ENCODE results near the gene RRP12.
"Not testable (repeated sequence)": the region's sequence is repeated elsewhere in the genome, so short reads cannot be mapped to it uniquely, and the experiment has no call there.

Gene RRP12

GRCh38 chr10:97427571-97428179, 26.5 kb upstream of the RRP12 start:
- Histone ChIP-seq H3K27me3 (ENCODE audit: control insufficient read depth, insufficient read depth, low read length) (no peaks in the 10 kb centered on the region), H3K9ac (ENCODE audit: low read length) (no peak overlapping the region), H3K27ac (ENCODE audit: low read depth, low read length) (peak overlapping the region; percentile 40), H3K4me3 (ENCODE audit: low read length) (peak overlapping the region; percentile 80), H3K4me1 (ENCODE audit: control insufficient read depth, insufficient read depth, low read length) (peaks cover 10% of the 10 kb centered on the region), H3K36me3 (ENCODE audit: control insufficient read depth, insufficient read depth, low read length) (peaks cover 17% of the 10 kb centered on the region)

DNA sequence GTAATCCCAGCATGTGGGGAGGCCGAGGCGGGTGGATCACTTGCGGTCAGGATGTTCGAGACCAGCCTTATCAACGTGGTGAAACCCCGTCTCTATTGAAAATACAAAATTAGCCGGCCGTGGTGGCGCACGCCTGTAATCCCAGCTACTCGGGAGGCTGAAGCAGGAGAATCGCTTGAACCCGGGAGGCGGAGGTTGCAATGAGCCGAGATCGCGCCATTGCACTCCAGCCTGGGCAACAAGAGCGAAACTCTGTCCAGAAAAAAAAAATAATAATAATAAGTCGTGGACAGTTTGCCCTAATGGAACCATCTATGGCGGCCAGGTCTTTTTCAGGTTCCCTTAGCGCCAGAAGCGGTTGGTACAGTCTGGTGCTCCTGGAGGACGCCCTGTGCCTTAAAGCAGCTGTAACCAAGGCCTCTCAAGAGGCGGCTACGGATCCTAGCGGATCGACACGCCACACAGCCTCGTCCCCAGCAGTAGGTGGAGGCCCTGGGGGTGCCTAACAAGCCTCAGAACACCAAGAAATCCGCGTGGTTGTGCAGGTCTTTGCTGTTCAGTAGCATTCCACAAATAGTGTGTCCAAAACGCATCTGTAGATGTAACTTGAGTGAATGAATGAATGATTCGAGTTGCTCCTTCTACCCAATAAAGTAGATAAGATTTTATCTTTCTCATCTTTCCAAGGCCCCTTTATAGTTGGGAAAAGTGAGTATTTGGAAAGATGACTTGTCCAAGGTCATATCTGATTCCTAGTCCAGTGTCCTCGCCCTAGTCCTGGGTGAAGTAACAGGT, 25.8 kb upstream of the RRP12 start:
- peak overlapping the region; percentile 69 for H3K27ac ChIP-seq (ENCODE audit: low read depth, low read length)
- peak overlapping the region; percentile 80 for H3K4me3 ChIP-seq (ENCODE audit: low read length)
- H3K27me3 ChIP-seq (ENCODE audit: control insufficient read depth, insufficient read depth, low read length): no peaks in the 10 kb centered on the region
- peaks cover 17% of the 10 kb centered on the region for H3K36me3 ChIP-seq (ENCODE audit: control insufficient read depth, insufficient read depth, low read length)
- peak overlapping the region; percentile 84 for H3K9ac ChIP-seq (ENCODE audit: low read length)
- peaks cover 10% of the 10 kb centered on the region for H3K4me1 ChIP-seq (ENCODE audit: control insufficient read depth, insufficient read depth, low read length)

- Histone ChIP-seq H3K27me3 (ENCODE audit: control insufficient read depth, insufficient read depth, low read length) (no peaks in the 10 kb centered on the region), H3K4me1 (ENCODE audit: control insufficient read depth, insufficient read depth, low read length) (peaks cover 10% of the 10 kb centered on the region), H3K9ac (ENCODE audit: low read length) (peak within 1 kb of the TSS; percentile 84), H3K4me3 (ENCODE audit: low read length) (peak within 1 kb of the TSS; percentile 80), H3K36me3 (ENCODE audit: control insufficient read depth, insufficient read depth, low read length) (peaks cover 13% of the 10 kb centered on the region), H3K27ac (ENCODE audit: low read depth, low read length) (peak within 1 kb of the TSS; percentile 79)
Observed at GRCh38 chr10:97425964-97426775, 25.0 kb upstream of the RRP12 start, which contains the start of gene PGAM1. PGAM1 (plus strand) TSS chr10:97426191; CDS start chr10:97426308, 117 bp downstream.

DNA sequence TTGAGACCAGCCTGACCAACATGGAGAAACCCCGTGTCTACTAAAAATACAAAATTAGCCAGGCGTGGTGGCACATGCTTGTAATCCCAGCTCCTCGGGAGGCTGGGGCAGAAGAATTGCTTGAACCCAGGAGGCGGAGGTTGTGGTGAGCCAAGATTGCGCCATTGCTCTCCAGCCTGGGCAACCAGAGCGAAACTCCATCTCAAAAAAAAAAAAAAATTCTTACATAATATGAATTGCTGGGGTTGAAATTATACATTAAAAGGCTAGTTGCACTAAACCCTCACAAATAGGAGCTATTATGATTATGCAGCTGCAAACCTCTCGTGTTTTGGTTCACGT, 22.6 kb upstream of the RRP12 start:
- H3K4me1 ChIP-seq (ENCODE audit: control insufficient read depth, insufficient read depth, low read length): peaks cover 10% of the 10 kb centered on the region
- H3K4me3 ChIP-seq (ENCODE audit: low read length); H3K36me3 ChIP-seq (ENCODE audit: control insufficient read depth, insufficient read depth, low read length); H3K27ac ChIP-seq (ENCODE audit: low read depth, low read length); H3K27me3 ChIP-seq (ENCODE audit: control insufficient read depth, insufficient read depth, low read length); H3K9ac ChIP-seq (ENCODE audit: low read length): not testable (repeated sequence)

- H3K27ac ChIP-seq (ENCODE audit: low read depth, low read length): no peak overlapping the region
- no peaks in the 10 kb centered on the region for H3K36me3 ChIP-seq (ENCODE audit: control insufficient read depth, insufficient read depth, low read length)
- H3K27me3 ChIP-seq (ENCODE audit: control insufficient read depth, insufficient read depth, low read length): no peaks in the 10 kb centered on the region
- H3K9ac ChIP-seq (ENCODE audit: low read length): no peak overlapping the region
- H3K4me1 ChIP-seq (ENCODE audit: control insufficient read depth, insufficient read depth, low read length): peaks cover 3% of the 10 kb centered on the region
- H3K4me3 ChIP-seq (ENCODE audit: low read length): no peak overlapping the region
Observed at GRCh38 chr10:97416565-97416964, 15.4 kb upstream of the RRP12 start.

GRCh38 chr10:97412891-97413304, 11.8 kb upstream of the RRP12 start:
- H3K4me1 ChIP-seq (ENCODE audit: control insufficient read depth, insufficient read depth, low read length): no peaks in the 10 kb centered on the region
- no peak overlapping the region for H3K4me3 ChIP-seq (ENCODE audit: low read length)
- H3K36me3 ChIP-seq (ENCODE audit: control insufficient read depth, insufficient read depth, low read length): no peaks in the 10 kb centered on the region
- H3K27ac ChIP-seq (ENCODE audit: low read depth, low read length): no peak overlapping the region
- H3K27me3 ChIP-seq (ENCODE audit: control insufficient read depth, insufficient read depth, low read length): no peaks in the 10 kb centered on the region
- no peak overlapping the region for H3K9ac ChIP-seq (ENCODE audit: low read length)

GRCh38 chr10:97411406-97411805, 10.3 kb upstream of the RRP12 start:
- no peaks in the 10 kb centered on the region for H3K36me3 ChIP-seq (ENCODE audit: control insufficient read depth, insufficient read depth, low read length)
- H3K9ac ChIP-seq (ENCODE audit: low read length): no peak overlapping the region
- no peak overlapping the region for H3K4me3 ChIP-seq (ENCODE audit: low read length)
- no peaks in the 10 kb centered on the region for H3K4me1 ChIP-seq (ENCODE audit: control insufficient read depth, insufficient read depth, low read length)
- no peaks in the 10 kb centered on the region for H3K27me3 ChIP-seq (ENCODE audit: control insufficient read depth, insufficient read depth, low read length)
- no peak overlapping the region for H3K27ac ChIP-seq (ENCODE audit: low read depth, low read length)

DNA sequence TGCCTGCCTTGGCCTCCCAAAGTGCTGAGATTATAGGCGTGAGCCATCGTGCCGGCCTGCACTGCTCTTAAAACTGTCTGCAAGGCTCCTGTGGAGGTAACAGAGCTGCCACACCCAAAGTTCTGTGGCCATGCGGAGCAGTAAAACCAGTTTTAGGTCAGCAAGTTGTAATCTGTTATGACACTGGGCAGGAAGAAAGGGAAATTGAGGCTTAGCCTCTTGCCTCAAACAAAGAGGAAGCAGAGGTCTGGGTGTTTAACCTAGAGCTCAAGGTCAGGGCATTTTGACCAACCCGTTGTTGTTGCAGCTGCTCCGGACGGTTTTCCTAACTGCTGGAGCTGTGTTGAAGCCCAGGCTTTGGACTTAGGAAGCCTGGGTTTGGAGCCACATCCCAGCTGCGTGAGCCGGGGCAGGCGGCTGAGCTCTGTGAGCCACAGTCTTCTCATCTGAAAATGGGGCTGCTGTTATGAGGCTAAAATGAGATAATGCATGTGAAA, 7.4 kb upstream of the RRP12 start:
- H3K4me1 ChIP-seq (ENCODE audit: control insufficient read depth, insufficient read depth, low read length): no peaks in the 10 kb centered on the region

GRCh38 chr10:97407952-97408248, 6.8 kb upstream of the RRP12 start:
- Histone ChIP-seq H3K4me1 (ENCODE audit: control insufficient read depth, insufficient read depth, low read length) (no peaks in the 10 kb centered on the region), H3K27me3 (ENCODE audit: control insufficient read depth, insufficient read depth, low read length) (no peaks in the 10 kb centered on the region), H3K9ac (ENCODE audit: low read length) (no peak overlapping the region), H3K36me3 (ENCODE audit: control insufficient read depth, insufficient read depth, low read length) (no peaks in the 10 kb centered on the region), H3K4me3 (ENCODE audit: low read length) (no peak overlapping the region), H3K27ac (ENCODE audit: low read depth, low read length) (no peak overlapping the region)

More for the DNA sequence above, 7.4 kb upstream of the RRP12 start:
- H3K27me3 ChIP-seq (ENCODE audit: control insufficient read depth, insufficient read depth, low read length): no peaks in the 10 kb centered on the region
- H3K27ac ChIP-seq (ENCODE audit: low read depth, low read length): no peak overlapping the region
- no peak overlapping the region for H3K9ac ChIP-seq (ENCODE audit: low read length)
- no peaks in the 10 kb centered on the region for H3K36me3 ChIP-seq (ENCODE audit: control insufficient read depth, insufficient read depth, low read length)
- no peak overlapping the region for H3K4me3 ChIP-seq (ENCODE audit: low read length)

GRCh38 chr10:97407211-97407951, 6.2 kb upstream of the RRP12 start:
- no peaks in the 10 kb centered on the region for H3K36me3 ChIP-seq (ENCODE audit: control insufficient read depth, insufficient read depth, low read length)
- H3K27ac ChIP-seq (ENCODE audit: low read depth, low read length): no peak overlapping the region
- H3K9ac ChIP-seq (ENCODE audit: low read length): no peak overlapping the region
- no peaks in the 10 kb centered on the region for H3K27me3 ChIP-seq (ENCODE audit: control insufficient read depth, insufficient read depth, low read length)
- H3K4me3 ChIP-seq (ENCODE audit: low read length): peak overlapping the region; percentile 17
- no peaks in the 10 kb centered on the region for H3K4me1 ChIP-seq (ENCODE audit: control insufficient read depth, insufficient read depth, low read length)

GRCh38 chr10:97406483-97406882, 5.3 kb upstream of the RRP12 start:
- not testable (repeated sequence) for H3K4me3 ChIP-seq (ENCODE audit: low read length); H3K9ac ChIP-seq (ENCODE audit: low read length); H3K27me3 ChIP-seq (ENCODE audit: control insufficient read depth, insufficient read depth, low read length); H3K27ac ChIP-seq (ENCODE audit: low read depth, low read length); H3K36me3 ChIP-seq (ENCODE audit: control insufficient read depth, insufficient read depth, low read length); H3K4me1 ChIP-seq (ENCODE audit: control insufficient read depth, insufficient read depth, low read length)

DNA sequence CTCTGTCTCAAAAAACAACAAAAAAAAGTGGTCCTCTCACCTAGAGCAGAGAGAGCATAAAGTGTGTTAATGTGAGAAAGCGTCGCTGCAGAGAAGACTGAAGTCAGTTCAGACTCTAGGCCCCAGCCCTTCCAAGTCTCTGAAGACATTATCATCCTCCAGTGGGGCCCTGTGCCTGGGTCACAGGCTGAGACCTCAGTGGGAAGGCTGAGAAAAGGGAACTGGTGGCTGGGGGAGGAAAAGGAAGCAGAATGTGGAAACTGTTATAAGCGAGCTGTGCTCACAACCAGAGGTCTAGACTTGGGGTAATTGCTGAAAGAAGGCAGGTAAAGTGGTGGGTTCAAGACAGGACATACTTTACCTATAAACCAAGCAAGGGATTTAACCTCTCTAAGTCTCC, 4.9 kb upstream of the RRP12 start:
- Histone ChIP-seq H3K27ac (ENCODE audit: low read depth, low read length) (no peak overlapping the region), H3K9ac (ENCODE audit: low read length) (no peak overlapping the region), H3K4me1 (ENCODE audit: control insufficient read depth, insufficient read depth, low read length) (no peaks in the 10 kb centered on the region), H3K36me3 (ENCODE audit: control insufficient read depth, insufficient read depth, low read length) (no peaks in the 10 kb centered on the region), H3K4me3 (ENCODE audit: low read length) (no peak overlapping the region), H3K27me3 (ENCODE audit: control insufficient read depth, insufficient read depth, low read length) (no peaks in the 10 kb centered on the region)

All from rectal smooth muscle tissue (tissue), 1 donor.